HFF-Myc (cell line): Measurements from ENCODE around the gene ITPKC.

ENCODE experiments used
- DNase-seq: peaks from one replicate; pipeline ENCODE4 v3.0.0-alpha.2; 2011; ENCODE audit warnings: low read depth; ENCODE audit errors: extremely low read depth
- H3K4me3 ChIP-seq: replicated peaks from 2 replicates; pipeline ENCODE4 v1.5.1; 2011; ENCODE audit warnings: low read depth, mild to moderate bottlenecking, control low read depth, low read length
- CTCF ChIP-seq: IDR thresholded peaks from 2 replicates; pipeline ENCODE4 v1.5.1; 2012; ENCODE audit warnings: mild to moderate bottlenecking, low read depth, low read length, control low read depth; ENCODE audit errors: missing control alignments

The ITPKC gene

DNA sequence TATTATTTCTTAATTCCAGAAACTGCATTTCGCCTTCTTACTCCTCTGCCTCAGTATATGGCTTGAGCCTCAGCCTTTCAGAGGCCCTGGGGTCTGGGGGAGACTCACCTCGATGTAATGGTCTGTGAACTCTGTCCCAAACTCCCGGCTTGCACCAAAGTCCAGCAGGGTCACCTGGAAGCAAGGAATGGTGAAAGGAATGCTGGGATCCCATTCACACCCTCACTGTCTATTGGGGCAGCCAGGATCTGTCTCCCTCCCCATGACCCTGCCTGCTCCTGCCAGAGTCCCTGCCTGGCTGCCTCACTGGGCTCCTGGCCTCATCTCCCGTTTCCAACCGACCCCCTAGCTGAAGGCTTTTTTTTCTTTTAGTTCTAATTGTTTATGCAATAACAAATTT is 21.0 kb upstream of the ITPKC start:
- no peak overlapping the region for H3K4me3 ChIP-seq
- TF ChIP-seq CTCF: no peak
- DNase-seq: no peak

GRCh38 chr19:40697007-40697406 is 19.9 kb upstream of the ITPKC start:
- no peak overlapping the region for H3K4me3 ChIP-seq
- no peak for DNase-seq
- no peak for TF ChIP-seq CTCF

DNA sequence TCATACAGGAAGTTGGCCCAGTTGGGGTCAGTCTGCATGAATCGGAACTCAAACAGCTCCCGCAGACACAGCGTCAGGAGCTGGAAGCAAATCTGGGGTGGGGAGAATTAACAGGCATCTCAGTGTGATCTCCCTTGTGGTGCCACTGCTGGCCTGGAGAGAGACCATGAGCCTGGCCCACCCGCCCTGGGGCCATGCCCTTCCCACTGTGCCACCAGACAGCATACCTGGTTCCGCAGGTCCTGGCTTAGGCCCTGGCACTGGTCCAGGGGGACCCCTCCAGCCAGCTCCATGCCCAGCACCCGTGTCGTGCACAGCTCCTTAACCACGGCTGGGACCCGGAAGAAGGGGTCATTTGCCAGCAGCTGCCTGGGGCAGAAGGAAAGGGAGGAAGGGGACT is 16.8 kb upstream of the ITPKC start:
- TF ChIP-seq CTCF: no peak
- no peak overlapping the region for H3K4me3 ChIP-seq
- no peak for DNase-seq

DNA sequence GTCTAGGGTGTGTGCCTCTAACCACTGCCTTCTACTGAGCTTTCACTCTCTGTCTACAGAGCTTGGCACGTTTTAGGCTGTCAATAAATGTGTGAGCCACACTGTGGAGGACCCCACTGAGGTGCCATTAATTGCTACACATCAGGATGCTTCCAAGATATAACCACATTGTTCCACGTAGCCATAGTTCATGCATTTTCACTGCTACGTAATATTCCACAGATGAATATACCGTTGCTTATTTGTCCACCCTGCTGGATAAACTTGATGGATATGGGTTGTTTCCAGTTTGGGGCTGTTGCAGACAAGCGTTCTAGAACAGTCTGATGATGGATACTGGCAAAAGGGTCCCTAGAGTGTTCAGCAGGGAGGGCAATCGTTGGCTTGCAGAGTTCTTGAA is 15.2 kb upstream of the ITPKC start:
- TF ChIP-seq CTCF: no peak
- H3K4me3 ChIP-seq: no peak overlapping the region
- no peak for DNase-seq

DNA sequence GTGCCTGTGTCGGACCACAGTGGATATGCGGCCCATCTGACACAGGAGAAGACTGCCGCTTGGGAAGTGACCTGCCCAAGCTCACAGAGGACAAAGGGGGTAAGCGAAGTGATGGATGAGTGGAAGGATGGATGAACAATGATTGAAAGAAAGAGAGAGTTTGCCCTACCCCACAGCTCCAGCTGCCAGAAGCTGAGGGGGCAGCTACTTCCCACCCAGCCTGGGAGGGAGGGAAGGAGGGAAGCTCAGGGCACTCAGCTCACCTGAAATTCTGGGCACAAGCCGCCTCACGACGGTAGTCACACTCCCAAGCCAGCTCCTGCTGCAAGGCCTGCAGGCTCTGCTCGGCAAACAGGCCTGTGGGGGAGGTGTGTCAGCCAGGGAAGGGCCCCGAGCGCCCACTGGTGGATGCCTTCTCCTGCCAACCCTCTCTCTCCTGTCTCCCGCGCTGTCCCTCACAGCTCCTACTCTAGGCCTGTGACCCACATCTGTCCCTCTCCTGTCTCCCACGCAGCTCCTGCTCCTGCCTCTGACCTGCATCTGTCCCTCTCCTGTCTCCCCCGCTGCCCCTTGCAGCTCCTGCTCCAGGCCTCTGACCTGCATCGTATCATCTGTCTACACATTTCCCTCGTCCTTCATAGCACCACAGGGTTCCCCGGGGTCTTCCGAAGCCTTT is 14.4 kb upstream of the ITPKC start:
- no peak overlapping the region for H3K4me3 ChIP-seq
- DNase-seq: no peak
- peak; percentile 51 for TF ChIP-seq CTCF

- no peak for DNase-seq
- no peak overlapping the region for H3K4me3 ChIP-seq
- TF ChIP-seq CTCF: no peak
Measured at GRCh38 chr19:40703029-40703755, 13.7 kb upstream of the ITPKC start.
